GM18517 (cell line): ENCODE data around the gene GNA15.

Source experiments
- ATAC-seq: cut with Tn5 transposase; IDR thresholded peaks from one replicate; pipeline ENCODE4 v1.9.1; 2021; ENCODE audit warnings: mild to moderate bottlenecking, moderate library complexity; ENCODE audit not compliant: unreplicated experiment

Gene GNA15

GRCh38 chr19:3206216-3206953 lies 70.6 kb downstream of the GNA15 start:
- no peak for ATAC-seq

- ATAC-seq: no peak
Observed at GRCh38 chr19:3207461-3208242, 71.8 kb downstream of the GNA15 start.

- ATAC-seq: no peak
Observed at GRCh38 chr19:3208317-3209207, 72.7 kb downstream of the GNA15 start.

GRCh38 chr19:3210347-3211017 lies 74.6 kb downstream of the GNA15 start:
- ATAC-seq: no peak

GRCh38 chr19:3211191-3211590 lies 75.4 kb downstream of the GNA15 start:
- ATAC-seq: no peak

- no peak for ATAC-seq
Observed at GRCh38 chr19:3213159-3213558, 77.3 kb downstream of the GNA15 start.
